ENCODE measurements around the gene RTF1.

The RTF1 gene

DNA sequence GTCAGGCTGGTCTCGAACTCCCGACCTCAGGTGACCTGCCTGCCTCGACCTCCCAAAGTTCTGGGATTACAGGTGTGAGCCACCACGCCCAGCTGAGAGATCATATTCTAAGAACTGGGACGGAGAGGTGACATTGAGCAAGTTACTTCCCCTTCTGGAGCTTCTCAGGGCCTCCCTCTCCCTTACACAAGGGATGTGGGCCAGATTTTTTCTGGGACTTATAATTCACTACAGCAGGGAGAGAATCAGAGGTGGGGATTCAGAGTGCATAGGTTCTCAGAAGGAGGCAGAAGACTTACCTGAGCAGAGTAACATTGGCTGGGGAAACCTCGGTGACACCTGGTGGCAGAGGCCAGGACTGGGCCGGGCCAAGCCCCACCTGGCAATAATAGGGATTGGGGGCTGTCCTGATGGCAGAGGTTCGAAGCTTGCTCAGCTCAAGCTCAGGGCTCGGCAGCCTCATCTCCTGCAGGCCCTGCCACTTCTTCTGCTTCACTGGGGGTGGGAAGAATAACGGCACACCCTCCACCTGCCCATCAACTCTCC is 90.0 kb downstream of the RTF1 start:
- no peak for DNase-seq (ENCODE audit: low read depth)

GRCh38 chr15:41507820-41508290 is 91.0 kb downstream of the RTF1 start:
- no peak for DNase-seq (ENCODE audit: low read depth)

- DNase-seq (ENCODE audit: low read depth), result no peak
Observed at GRCh38 chr15:41510728-41511127, 93.8 kb downstream of the RTF1 start.

DNA sequence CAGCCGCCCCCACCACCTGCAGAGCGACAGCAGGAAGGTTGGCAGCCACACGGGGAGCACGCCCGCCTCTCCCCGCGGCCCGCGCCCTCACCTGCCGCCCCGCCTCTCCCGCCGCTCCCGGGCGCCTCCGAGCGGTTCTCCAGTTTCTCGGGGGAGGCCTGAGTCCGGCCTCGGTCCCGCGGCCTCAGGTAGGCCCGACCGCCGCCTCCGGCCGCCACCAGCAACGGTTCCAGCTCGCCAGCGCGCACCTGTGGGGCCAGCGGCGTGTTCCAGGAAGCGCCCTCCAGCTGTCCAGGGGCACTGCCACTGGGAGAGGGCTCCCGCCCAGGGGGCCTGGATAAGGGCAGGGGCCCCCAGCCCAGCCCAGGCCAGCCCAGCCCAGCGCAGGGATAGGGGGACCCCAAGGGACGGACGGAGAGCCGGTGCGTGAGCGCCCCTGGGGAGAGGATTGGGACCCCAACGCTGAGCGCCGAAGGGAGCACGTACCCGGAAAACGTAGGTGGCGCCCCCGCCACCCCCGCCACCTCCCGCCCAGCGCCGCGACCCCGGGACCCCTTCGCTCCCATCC is 94.5 kb downstream of the RTF1 start:
- no peak for DNase-seq (ENCODE audit: low read depth)

DNA sequence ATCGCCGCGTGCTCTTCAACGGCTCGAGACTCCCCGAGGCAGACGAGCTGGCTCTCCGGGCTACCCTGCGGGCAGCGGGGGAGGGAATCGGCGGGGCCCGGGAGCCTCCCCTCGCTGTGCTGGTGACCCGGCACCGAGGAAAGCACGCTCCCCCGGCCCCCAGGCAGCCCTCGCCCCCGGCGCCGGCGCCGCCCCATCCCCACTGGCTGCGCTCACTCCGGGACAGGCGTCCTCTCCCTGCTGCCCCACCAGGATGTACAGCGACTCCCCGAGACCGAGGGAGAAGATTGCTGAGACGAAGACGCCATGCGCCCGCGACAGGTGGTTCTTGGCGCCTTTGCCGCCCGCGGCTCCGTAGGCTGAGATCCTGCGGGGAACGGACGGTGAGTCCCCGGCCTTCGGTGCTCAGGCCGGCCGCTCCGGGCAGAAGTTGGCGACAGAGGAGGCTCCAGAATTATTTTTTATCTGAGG is 95.0 kb downstream of the RTF1 start:
- no peak for DNase-seq (ENCODE audit: low read depth)

DNA sequence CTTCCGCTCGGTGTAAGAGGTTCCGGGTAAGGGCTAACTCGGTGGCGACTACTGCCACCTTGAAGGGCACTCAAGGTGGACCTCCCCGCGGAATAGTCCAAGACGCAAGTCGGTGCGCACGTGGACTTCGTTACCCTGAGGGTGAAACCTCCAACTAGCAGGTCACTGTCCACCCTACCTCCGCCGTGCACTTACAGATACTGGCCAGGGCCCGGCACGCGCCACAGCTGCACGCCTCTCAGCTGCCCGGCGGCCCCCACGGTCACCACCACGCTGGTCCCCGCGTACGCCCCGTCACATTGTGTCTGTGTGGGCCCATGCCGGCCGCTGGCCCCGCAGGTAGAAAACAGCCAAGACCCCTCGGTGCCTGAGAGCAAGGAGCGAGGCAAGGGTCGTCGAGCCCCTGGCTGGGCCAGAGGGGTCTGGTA is 95.6 kb downstream of the RTF1 start:
- no peak for DNase-seq (ENCODE audit: low read depth)

DNA sequence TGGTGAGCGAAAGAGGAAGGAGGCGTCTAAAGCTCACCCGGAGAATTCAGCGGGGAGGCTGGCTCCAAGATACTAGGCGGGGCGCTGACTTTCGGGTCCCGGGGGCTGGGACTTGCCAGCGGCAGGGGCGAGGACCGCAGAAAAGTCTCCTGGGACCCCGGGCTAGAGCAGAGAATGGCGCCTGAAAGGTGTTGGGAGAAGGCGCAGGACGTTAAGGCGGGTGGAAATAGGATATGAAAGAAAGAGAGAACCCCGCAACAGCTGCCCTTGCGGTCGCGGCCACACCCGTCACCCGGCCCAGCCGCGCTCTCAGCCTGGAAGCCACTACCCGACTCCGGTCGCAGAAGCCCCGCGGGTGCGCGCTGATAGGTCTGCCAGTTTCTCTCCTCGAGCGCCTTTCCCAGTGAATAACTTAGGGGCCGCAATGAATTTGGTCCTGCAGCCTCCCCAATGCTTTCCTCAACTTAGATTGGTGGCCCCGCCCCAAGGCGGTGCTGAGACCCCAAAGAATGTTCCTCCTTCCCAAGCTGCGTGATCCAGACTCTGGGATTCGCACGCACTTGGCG is 96.1 kb downstream of the RTF1 start:
- no peak for DNase-seq (ENCODE audit: low read depth)

DNA sequence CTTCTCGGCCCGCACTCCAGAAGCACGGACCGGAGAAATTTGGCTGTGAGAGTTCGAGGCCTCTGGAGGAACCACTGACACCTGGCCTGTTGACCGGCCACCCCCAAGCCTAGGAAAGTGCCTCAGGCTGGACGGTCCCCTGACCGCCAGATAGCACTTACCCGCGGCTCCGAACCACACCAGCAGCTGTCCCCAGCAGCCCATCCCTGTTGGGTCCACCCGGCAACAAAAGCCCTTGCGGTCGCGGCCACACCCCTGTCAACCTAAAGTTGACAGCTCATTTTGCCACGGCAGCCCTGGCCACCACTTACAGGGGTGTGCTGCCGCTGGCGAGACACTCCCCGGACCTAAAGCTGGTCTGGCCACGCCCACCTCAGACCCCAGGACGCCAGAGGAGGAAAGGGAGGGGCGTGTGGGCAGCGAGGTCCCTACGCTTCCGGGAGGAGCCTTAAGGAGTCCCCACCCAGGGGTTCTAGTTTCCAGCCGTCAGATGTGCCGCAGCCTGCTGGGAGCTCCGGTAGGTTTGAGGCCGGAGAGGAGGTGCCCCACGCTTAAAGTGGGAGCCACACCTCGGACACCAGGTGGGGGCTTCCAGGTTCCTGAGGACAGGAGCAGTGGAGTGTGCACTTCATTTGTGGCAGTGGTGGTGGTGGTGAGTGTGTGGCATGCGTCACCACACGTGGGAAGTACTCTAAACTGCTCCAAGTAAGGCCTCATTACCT is 96.8 kb downstream of the RTF1 start, which contains the start of gene LTK:
Gene LTK (minus strand): TSS at position 322 of the 722 bp plus-strand sequence. CDS start 118 bp downstream, at position 204.
- DNase-seq (ENCODE audit: low read depth), result no peak

- DNase-seq (ENCODE audit: low read depth), result no peak
Observed at GRCh38 chr15:41517895-41518449, 101.1 kb downstream of the RTF1 start.

DNA sequence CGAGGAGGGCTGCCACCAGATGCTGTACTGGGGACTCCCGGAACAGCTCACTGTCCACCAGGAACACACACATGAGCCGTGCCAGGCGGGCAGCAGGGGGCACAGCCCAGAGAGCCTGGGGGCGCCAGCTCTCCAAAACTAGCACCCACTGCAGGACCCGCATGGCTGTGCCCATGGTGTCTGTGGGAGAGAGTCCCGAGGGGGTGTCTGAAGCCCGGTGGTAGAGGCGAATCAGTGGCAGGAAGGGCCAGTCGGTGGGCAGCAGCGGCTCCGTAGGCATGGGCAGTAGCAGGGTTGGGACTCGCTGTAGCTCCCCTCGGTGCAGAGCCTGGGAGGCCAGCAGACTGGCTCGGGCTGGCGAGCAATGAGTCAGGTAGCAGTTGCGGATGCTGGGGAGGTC is 103.7 kb downstream of the RTF1 start:
- no peak for DNase-seq (ENCODE audit: low read depth)

DNA sequence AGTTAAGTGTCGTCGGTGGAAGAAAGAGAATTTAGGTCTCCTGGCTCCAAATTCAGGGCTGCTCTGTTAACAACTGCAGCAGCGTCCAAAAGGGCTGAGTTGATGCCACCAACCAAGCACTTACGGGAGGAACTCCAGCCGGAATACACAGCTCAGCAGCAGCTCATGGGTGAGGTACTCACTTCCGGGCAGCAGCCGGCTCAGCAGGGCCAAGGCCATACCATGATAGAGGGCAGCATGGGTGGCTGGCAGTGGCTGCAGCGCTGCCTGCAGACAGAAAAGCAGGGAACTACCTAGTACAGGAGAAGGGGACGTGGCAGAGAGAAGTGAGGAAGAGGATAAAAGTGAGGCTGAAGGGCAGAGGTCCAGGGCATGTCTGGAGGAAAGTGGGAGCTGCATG is 104.7 kb downstream of the RTF1 start:
- no peak for DNase-seq (ENCODE audit: low read depth)

GRCh38 chr15:41523097-41523496 is 106.2 kb downstream of the RTF1 start:
- no peak for DNase-seq (ENCODE audit: low read depth)

GRCh38 chr15:41530363-41530956 is 113.6 kb downstream of the RTF1 start:
- no peak for DNase-seq (ENCODE audit: low read depth)

Data from stimulated activated CD8-positive, alpha-beta memory T cell treated with anti-CD3 and anti-CD28 coated beads, Interleukin-15, amount 100 ng/mL, for 1 hour (primary cell).